ENCODE results near the gene ANGEL1. TPM values are rescaled to one million over a fixed set of nuclear protein-coding genes. Genes with fewer than 3 reads are reported as not detected.

Gene ANGEL1
- total RNA-seq, 6 donors from 2014 or later = 13.8 to 35.6 (median 23.6) TPM

GRCh38 chr14:76771437-76771980 lies 41.2 kb downstream of the ANGEL1 start:
- H3K4me3 ChIP-seq = no peak overlapping the region
- WGBS, 2 donors = 82 to 89% methylated on average over 8 to 9 of the region's 9 CpGs
- H3K4me1 ChIP-seq = peaks cover 38 to 54% (median 42%) of the 10 kb centered on the region in 4 donors
- ATAC-seq (ENCODE audit: low FRiP score in 2 of 2) = no peak
- peaks cover 0 to 4% (median 0%) of the 10 kb centered on the region in 4 donors for H3K36me3 ChIP-seq
- DNase-seq = no peak
- peak overlapping the region in 3 of 4 donors; percentile 82 to 89 (median 83) for H3K27ac ChIP-seq
- TF ChIP-seq CTCF (IDR thresholded peaks at IDR 0.05) (no peak), POLR2A (IDR thresholded peaks at IDR 0.05) (no peak), POLR2AphosphoS5 (IDR thresholded peaks at IDR 0.05) (no peak), EP300 (IDR thresholded peaks at IDR 0.05) (no peak)
- no peaks in the 10 kb centered on the region for H3K9me3 ChIP-seq
- no peaks in the 10 kb centered on the region for H3K27me3 ChIP-seq

GRCh38 chr14:76770521-76771436 lies 41.9 kb downstream of the ANGEL1 start:
- DNase-seq = no peak
- Histone ChIP-seq H3K4me3 (no peak overlapping the region), H3K27me3 (no peaks in the 10 kb centered on the region), H3K4me1 (peaks cover 38 to 54% (median 40%) of the 10 kb centered on the region in 4 donors), H3K36me3 (peaks cover 0 to 2% (median 0%) of the 10 kb centered on the region in 4 donors), H3K27ac (peak overlapping the region in 3 of 4 donors; percentile 82 to 89 (median 83)), H3K9me3 (no peaks in the 10 kb centered on the region)
- 80 to 83% methylated on average over 8 to 10 of the region's 10 CpGs for WGBS, 2 donors
- ATAC-seq (ENCODE audit: low FRiP score in 2 of 2) = no peak
- TF ChIP-seq EP300 (IDR thresholded peaks at IDR 0.05) (no peak), POLR2AphosphoS5 (IDR thresholded peaks at IDR 0.05) (no peak), CTCF (IDR thresholded peaks at IDR 0.05) (no peak), POLR2A (IDR thresholded peaks at IDR 0.05) (no peak)

- TF ChIP-seq CTCF (IDR thresholded peaks at IDR 0.05) (no peak), POLR2AphosphoS5 (IDR thresholded peaks at IDR 0.05) (no peak), EP300 (IDR thresholded peaks at IDR 0.05) (no peak), POLR2A (IDR thresholded peaks at IDR 0.05) (no peak)
- Histone ChIP-seq H3K27me3 (no peaks in the 10 kb centered on the region), H3K36me3 (no peaks in the 10 kb centered on the region), H3K4me1 (peaks cover 38 to 54% (median 41%) of the 10 kb centered on the region in 4 donors), H3K4me3 (no peak overlapping the region), H3K9me3 (no peaks in the 10 kb centered on the region), H3K27ac (peak overlapping the region in 2 of 4 donors; percentile 24 to 80)
- DNase-seq = no peak
- ATAC-seq (ENCODE audit: low FRiP score in 2 of 2) = no peak
- 85 to 94% methylated on average over 7 to 18 of the region's 18 CpGs for WGBS, 2 donors
Observed at GRCh38 chr14:76769636-76770292, 42.9 kb downstream of the ANGEL1 start.

GRCh38 chr14:76768671-76769500 lies 43.8 kb downstream of the ANGEL1 start:
- no peak for ATAC-seq (ENCODE audit: low FRiP score in 2 of 2)
- Histone ChIP-seq H3K9me3 (no peaks in the 10 kb centered on the region), H3K27ac (peak overlapping the region; percentile 71 to 83 (median 80)), H3K4me1 (peaks cover 35 to 49% (median 43%) of the 10 kb centered on the region in 4 donors), H3K36me3 (no peaks in the 10 kb centered on the region), H3K27me3 (no peaks in the 10 kb centered on the region), H3K4me3 (no peak overlapping the region)
- no peak for DNase-seq
- TF ChIP-seq CTCF (IDR thresholded peaks at IDR 0.05) (no peak), POLR2AphosphoS5 (IDR thresholded peaks at IDR 0.05) (no peak), POLR2A (IDR thresholded peaks at IDR 0.05) (no peak), EP300 (IDR thresholded peaks at IDR 0.05) (no peak)
- 56 to 60% methylated on average over 6 to 10 of the region's 11 CpGs for WGBS, 2 donors

Measured in upper lobe of left lung (tissue), 6 donors.